ENCODE results near the gene LRRTM2.

LRRTM2 gene

DNA sequence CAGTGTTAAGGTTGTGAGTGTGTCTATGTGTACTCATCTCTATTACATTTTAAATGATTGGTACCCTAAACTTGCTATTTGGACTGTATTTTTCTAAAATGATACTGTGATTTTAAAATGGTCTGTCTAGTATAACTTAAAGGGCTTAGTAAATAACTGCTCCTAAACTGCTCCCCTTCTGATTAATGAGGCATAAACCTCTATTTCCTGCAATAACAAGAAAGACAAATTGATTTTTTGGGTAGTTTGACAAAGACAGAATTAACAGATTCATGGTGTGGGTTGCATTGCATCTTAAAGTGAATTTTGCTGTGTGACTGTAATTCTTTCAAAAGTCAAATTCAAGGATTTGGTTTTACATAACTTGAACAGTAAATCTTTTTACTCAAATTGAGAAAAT, 8.1 kb upstream of the LRRTM2 start:
- no peak for DNase-seq (ENCODE audit: low read depth in 2 of 2)

DNA sequence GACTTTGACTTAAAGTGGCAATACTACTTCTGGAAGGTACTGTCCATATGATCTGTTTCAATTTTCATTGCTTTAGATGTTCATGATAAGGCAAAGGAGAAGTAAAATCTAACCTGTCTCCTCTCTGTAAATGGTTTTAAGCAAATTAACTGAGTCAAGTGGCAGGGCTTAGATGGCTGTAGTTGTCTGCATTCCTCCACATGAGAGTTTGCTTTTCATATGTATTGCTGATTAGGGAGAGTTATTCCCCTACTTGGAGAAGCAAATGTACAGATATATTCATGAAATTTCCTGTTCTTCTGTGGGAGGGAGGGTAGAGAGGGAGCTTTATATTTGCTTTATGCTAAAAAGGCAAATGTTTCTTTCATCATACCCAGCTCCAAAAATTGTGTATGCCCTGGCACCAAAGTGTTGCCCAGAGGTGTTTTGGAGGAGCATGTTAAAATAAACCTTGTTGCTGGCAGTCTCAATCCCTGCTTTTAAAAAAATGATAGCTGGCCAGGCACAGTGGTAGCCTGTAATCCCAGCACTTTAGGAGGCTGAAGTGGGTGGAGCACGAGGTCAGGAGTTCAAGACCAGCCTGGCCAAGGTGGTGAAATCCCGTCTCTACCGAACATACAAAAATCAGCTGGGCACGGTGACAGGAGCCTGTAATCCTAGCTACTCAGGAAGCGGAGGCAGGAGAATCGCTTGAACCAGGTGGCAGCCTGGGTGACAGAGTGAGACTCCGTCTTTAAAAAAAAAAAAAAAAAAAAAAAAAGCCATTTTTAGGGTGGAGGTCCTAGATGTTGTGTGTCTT, 3.5 kb upstream of the LRRTM2 start:
- no peak for DNase-seq (ENCODE audit: low read depth in 2 of 2)

DNA sequence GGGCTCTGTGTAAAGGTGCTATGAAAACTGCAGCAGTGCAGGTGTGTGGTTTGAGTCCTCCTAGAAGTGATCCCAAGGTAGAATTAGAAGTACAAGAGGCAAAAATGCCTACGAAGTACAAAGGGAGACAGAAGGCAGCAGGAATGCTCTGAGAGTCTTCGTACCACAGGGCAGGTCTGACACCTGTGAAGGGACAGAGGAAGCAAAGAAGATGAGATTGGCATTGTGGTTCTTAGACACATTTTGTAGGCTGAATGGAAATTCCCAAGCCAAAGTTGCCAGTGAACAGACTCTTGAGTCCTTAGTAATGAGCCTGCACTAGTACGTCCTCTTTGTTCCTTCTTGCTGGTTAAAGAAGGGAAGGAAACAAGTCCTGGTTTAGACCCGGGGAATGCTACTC, 1.7 kb upstream of the LRRTM2 start:
- DNase-seq (ENCODE audit: low read depth in 2 of 2): no peak

DNA sequence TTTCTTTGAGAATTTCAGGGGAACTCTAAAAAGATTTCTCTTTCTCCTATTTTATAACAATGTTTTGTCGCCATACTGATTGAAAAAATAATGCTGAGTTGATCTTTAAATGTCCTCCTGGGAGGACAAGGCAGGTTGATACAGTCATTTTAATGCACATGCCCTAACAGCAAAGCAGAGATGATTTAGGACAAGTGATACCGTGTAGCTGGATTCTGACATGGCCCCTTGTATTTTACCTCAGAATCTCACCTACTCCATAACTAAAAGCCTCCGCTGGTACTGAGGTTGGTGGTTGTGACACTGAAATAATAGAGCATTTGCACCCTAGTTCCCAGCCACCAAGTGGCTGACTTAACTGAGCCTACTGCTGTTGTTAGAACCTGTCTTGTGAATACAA, 811 bp upstream of the LRRTM2 start:
- DNase-seq (ENCODE audit: low read depth in 2 of 2): no peak

DNA sequence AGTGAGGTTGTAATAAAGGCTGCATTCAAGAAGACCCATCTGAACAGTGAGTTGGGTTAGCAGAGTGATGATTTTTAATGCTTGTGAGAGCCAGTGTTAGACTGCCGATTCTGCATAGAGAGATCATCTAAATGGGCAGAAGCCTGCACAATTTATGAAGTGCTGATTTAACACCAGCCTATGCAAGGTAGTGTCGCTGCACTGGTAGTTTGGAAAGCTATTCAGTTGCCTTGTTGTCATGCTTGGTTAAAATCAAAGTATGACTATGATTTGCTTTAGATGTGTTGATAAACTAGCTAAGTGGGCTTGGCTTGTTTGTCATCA, 379 bp upstream of the LRRTM2 start:
- DNase-seq (ENCODE audit: low read depth in 2 of 2): no peak

DNA sequence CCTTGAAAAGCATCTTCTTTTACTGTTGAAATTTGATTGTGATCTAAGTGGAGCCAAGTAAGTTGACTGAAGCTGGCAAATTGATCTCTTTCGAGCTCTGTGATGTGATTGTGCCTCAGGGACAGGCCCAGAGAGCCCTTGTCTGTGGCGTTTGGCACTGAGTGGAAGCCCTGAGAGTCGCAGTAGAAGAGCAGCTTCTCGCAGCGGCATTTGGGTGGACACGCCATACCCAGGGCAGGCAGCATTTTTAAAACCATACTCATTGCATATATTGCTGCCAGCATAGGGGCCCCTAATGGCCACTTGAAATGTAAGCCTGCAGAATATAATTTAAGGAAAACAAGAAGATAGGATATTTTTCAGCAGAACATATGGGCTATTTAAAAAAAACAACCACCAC, 894 bp downstream of the LRRTM2 start:
- DNase-seq (ENCODE audit: low read depth in 2 of 2): no peak

DNA sequence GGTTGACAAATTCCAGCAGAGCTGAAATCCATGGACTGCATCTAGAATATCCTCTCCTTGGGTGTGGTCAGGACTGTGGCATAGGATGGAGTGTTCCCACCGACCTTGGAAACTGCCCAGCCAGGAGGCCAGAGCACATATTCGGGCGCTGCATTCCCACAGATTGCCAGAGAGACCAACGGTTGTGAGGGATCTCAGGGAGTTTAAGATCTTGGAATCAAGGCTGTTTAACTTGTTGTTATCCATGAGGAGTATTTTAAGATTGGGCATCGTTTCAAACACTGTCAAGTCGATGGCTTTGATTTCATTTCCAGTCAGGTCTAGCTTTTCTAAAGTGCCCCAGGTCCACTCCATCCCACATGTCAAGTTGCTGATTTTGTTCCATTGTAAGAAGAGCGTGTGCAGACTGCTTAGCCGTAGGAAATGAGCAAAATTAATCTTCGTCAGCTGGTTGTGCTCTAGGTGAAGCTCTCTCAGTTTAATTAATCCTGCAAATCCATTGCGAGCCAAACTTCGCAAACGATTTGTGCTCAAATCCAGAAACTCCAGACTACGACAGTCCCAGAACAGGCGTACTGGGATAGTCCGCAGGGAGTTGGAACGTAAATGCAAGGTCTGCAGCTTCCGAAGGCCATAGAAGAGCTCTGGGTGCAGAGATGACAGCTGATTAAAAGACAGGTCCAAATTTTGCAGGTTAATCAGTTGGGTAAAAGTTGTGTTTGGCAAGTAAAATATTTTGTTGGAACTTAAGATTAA, 1.5 kb downstream of the LRRTM2 start:
- no peak for DNase-seq (ENCODE audit: low read depth in 2 of 2)

DNA sequence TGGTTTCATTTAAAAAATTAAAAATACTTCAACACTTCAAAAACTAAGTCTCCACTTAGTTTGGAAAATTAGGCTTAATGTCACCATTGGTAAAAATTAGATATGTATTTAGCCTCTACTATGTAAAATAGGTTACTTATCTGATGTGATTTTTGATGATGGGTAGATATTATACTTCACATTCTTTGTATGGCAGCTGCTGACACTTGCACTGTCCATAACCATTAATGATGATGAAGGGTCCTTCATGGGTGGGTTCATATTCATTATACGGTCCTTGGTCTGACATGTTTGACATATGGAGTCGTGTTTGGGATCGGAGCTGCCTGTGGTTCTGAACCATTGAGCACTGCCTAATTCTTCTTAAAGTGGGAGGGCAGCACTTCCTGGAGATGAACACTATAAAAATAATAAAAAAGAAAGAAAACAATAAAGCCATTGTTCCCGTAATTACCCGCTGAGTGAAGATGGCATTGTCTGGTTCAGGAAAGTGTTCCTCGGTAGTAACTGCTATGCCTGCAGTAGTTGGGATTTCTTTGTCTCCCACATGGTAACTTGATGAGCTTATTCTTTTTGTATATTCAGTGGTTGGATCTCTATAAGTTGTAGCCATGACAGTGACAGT, 2.2 kb downstream of the LRRTM2 start:
- no peak for DNase-seq (ENCODE audit: low read depth in 2 of 2)

DNA sequence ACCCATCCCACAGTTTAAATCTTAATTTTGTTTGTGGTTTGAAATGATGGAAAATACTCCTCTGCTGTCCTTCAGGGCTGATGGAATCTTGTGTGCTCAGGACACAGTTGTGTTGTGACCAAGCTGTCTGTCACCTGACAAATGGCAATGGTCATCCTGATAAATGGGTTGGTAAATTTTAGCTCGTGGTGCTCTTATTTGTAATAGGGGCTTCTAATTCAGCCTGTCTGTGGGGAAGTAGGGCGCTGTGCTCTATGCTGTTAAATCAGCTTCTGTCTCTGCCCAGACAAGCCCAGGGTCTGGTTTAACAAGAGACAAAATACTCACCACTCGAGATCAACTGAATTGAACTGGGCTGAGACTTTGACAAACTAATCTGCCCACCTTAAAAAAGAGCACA, 4.5 kb downstream of the LRRTM2 start:
- no peak for DNase-seq (ENCODE audit: low read depth in 2 of 2)

DNA sequence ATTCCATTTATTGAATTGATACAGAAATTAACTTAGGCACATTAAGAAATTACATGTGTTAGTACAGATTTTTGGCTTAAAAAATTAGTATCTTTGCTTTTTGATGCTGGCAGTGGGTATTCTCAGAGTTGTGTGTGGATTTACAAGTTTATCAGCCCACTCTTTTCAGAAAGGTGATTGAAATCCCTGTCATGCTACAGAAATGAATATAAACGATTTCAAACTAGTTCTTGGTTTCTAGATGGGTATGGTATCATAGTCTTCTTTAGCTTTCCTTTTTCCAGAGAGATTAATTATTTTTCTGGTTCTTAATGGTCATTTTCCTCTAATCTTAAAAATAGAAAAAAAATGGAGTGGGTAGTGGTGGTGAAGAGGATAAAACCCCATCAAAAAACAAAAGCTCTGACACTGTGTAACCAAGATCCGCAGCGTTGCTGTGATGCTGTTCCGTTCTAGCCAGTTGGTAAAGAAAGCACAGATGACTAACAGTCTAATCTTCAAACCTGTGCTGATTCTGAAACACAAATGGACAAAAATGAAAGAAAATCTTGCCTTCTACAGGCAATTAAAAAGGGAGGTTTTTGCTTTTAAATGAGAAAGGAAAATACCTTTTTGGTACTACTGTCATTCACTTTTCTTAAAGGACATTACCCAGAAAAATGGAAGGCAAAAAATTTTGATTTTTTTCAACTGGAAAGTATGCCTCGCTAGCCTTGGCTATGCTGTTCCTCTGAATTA, 5.2 kb downstream of the LRRTM2 start:
- no peak for DNase-seq (ENCODE audit: low read depth in 2 of 2)

DNA sequence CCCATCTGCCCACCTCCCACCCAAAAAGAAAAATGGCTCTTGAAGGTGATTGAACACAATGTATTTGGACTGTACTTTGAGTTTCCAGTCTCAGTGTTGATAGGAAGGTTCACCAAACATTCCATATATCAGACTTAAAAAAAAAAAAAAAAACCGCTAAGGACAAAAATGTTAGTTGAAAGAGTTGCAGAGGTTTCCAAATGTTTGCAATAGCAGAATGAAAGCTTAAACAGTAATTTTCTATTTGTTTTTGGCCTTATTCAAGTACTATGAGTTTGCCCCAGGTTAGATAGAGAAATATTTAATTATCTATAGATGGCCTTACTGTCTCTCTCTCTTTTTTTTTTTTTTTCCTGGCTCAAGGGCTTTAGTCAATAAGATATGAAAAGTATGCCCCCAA, 6.1 kb downstream of the LRRTM2 start:
- no peak for DNase-seq (ENCODE audit: low read depth in 2 of 2)

DNA sequence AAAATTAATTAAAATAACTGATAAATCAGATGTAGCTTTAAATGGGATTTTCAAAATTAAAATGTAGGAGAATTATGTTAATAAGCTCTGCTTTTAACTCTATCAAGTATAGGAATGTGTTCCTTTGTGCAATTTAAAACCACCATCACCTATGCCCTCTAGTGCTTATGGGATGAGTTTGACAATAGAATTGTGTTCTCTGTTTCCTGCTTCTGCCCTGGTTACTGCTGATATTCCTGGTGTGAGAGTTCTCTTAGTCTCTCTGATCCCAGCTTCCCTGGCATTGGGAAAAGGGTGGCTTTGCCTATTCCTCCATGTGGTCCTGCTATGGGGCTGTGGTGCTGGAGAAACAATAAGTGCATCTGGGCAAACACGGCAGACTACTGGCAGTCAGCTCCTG, 8.1 kb downstream of the LRRTM2 start:
- no peak for DNase-seq (ENCODE audit: low read depth in 2 of 2)

DNA sequence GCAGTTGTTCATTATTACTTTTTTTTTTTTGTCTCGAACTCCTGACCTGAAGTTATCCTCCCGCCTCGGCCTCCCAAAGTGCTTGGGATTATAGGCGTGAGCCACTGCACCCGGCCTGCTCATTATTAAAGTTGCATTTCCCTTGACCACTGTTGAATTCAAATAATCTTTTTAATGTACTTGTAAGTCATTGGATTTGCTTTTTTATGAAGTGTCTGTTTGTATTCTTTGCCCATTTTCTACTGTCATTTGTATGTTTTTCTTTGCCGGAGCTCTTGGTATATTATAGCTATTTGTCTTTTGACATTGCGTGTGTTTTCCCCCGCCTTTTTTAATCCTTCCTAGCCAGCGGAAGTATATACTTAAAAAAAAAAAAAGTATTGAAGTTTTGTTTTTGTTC, 22.0 kb downstream of the LRRTM2 start:
- DNase-seq (ENCODE audit: low read depth in 2 of 2): no peak

DNA sequence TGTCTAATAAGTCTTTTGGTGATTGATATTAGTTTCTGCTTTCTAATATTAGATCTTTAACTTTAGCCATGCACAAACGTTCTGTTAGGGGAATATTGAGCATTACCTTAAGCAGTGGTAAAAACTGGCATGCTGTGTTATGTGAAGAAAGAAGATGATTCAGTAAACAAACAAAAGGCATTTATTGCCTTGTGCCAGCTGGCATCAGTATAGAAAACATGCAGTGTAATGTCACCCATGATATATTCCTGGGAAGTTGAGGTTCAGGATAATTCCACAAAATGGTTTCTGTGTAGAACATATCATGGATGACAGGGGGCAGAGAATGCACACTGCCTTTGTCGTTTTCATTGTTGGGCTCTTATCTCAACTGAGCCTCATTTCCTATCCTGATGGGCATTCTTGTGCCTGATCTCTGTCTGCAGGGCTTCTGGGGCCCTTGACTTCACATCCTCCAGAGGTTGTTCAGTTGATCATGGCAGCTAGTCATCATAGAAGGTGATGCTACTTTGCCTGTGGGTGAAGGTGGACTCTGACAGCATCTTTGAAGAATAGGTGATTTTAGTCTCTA, 24.2 kb downstream of the LRRTM2 start:
- no peak for DNase-seq (ENCODE audit: low read depth in 2 of 2)

DNA sequence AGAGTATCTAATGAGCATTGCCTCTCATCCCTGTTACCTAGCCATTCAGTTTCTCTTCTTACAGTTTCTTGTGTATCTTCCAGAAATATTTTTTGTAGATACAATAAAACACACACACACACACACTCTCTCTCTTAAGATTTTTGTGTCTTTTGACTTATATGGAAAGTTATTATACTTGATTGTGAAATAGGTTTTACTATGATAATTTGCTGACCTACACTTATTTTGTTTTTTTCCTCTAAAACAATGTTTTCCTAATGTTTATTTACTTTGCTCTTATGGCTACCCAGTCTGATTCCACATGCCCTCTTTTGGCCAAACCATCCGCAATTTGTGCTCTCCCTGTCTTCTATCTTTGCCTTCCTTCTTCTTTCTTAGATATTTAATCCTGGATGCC, 25.3 kb downstream of the LRRTM2 start:
- no peak for DNase-seq (ENCODE audit: low read depth in 2 of 2)

DNA sequence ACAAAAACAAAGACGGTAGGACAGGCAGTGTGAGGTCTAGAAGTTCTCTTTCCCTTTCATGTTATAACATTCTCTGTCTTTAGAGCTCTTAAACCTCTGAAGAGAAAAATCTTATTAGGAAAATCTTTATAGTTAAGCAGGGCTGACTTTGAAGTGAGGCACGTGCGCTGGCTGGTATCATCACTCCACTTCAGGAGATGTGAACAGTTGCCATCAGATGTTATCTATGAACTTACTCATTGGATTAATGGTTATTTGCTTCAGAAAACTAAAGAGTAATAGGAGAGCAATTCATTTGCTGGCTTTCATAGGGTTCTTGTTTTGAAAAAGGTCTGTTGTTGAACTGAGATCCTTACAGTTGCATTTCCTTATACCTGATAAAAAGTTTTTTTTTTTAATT, 25.7 kb downstream of the LRRTM2 start:
- DNase-seq (ENCODE audit: low read depth in 2 of 2): no peak

DNA sequence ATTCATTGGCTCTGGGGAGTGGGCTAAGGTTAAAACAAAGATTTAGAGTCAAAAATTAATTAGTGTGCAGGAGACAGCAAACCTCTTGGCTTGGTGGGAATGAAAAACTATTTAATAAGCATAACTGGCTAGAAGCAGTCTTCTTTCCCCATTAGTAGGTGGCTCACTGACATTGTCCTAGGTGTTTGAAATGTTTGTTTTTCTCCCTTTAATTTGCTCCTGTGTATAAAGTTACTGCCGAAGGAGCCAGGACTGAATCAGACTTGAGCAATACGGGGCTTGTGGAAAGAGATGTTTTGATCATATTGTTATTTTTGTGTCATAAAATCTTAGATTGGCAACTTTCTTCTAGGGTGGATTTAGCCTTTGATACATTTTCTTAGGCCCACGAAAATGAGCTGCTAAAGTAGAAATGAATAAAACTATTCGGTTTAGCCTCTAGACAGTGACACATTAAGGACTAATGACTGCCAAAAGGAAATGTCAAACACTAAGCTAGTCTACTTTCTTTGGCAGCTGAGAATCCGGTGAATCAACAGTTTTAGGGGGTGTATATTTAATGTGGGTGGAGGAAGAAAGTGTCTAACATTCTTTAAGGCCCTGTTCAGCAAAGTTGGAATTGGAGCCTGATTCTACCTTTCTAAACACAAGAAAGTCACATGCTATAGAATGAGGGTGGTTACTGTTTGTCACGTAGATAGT, 30.2 kb downstream of the LRRTM2 start:
- no peak for DNase-seq (ENCODE audit: low read depth in 2 of 2)

DNA sequence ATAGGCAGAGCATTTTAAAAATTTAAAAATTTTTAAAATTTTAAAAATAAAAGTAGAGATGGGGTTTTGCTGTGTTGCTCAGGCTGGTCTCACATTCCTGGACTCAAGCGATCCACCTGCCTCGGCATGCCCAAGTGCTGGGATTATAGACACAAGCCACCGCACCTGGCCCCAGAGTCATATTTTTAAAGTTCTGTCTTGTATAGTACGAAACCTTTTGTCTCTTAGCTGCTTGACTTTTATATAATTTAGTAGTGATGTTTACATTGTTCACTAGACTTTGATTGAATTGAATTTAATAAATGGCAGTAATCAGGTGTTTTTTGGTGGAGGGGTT, 31.0 kb downstream of the LRRTM2 start:
- no peak for DNase-seq (ENCODE audit: low read depth in 2 of 2)

DNA sequence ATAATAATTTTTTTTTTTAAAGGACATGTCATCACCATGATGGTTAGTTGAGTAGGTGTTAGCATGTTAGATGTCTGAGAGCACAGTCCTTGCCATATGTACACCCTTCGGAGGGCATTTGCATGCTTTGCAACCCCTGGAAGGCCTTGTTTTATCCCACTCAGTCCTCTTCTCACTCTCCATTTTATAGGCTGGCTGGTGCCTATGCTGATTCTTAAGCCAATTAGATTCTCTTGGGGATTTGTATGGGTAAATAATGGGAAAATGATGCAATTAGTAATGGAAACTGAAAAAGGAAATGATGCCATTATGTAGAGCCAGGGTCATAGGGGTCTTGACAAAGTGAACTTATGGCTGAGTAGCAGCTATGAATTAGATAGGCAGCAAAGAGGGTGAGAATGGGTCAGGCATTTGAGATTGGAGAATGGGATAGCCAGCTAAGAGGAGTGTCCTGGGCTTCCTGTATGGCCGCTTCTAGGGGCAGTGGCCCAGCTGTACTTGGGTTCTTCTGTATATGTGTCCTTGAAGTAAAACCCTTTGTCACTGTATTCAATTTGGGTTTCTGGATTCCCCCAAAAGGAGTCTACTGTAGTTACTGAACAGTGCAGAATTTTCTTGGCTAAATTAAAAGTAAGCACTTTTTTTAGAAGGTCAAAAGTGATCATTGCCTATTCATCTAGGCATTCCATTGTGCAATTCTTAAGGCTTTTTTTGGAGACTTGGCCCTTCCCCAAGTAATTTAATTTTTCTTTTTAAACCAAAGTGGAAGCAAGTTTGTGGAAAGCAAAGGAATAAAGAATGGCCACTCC, 31.6 kb downstream of the LRRTM2 start:
- DNase-seq (ENCODE audit: low read depth in 2 of 2): no peak

DNA sequence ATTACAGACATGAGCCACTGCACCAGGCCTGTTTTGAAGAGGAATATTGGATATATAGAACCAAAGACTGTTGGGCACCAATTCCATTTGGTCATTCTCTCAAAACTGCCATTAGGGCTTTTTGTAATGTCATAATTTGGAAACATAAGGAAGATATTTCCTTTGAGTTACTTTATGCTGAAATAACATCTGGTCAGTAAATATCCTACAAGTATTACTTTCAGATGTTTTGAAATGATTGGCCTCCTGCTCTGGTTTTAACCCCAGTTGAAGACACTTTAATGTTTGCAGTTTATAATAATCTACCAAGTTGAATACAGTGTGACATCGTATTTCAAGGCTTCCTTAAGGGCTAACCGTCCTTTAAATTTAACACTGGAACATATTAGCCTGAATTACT, 33.6 kb downstream of the LRRTM2 start:
- no peak for DNase-seq (ENCODE audit: low read depth in 2 of 2)

DNA sequence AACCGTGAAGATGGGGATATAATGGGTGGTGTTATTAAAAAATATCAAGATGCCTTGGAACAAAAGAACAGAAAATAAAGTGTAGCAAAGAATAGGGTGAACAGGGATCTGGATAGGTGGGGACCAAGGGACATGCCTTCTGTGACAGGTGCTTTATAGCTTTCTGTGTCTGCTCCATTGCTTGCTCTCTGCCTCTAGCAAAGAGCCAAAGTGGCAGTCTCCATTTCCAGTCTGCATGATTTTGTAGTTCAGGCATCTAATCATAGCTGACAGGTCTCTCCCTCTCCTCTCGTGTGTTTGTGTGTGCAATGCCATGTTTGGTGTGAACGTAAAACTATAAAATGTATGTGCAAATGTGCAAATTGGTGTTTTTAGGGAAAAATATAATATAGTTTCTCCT, 35.0 kb downstream of the LRRTM2 start:
- DNase-seq (ENCODE audit: low read depth in 2 of 2): no peak
